K562 (cell line): ENCODE measurements around the gene NDUFA5. TPM values are rescaled to one million over a fixed set of nuclear protein-coding genes. Genes with fewer than 3 reads are reported as not detected.
A peak's percentile ranks its signal among the peaks of the same experiment; 100 is the strongest.

Experiments
- ADNP ChIP-seq: fragments of 200-800 bp; sonication (Bioruptor generic); IDR thresholded peaks from 2 replicates; pipeline ENCODE4 v1.6.1; 2016; ENCODE audit warnings: missing genetic modification characterization, missing compliant biosample characterization
- DMBX1 ChIP-seq: fragments of 250-450 bp; sonication (Bioruptor Pico); IDR thresholded peaks from 2 replicates; pipeline ENCODE4 v1.8.0; 2022; ENCODE audit warnings: inconsistent platforms, mild to moderate bottlenecking, moderate library complexity, borderline replicate concordance
- HDAC3 ChIP-seq: fragments of 450-650 bp; IDR thresholded peaks from 2 replicates; pipeline ENCODE4 v1.6.1; 2018; ENCODE audit warnings: borderline replicate concordance, mild to moderate bottlenecking, moderate library complexity; ENCODE audit not compliant: partially characterized antibody
- PHF21A ChIP-seq: fragments of 450-650 bp; IDR thresholded peaks from 2 replicates; pipeline ENCODE4 v1.6.1; 2017; ENCODE audit warnings: low read depth, borderline replicate concordance
- POLR3G ChIP-seq: IDR thresholded peaks from 2 replicates; pipeline ENCODE4 v1.6.1; 2011; ENCODE audit not compliant: insufficient read length, insufficient replicate concordance; ENCODE audit errors: extremely low read depth
- PRPF4 ChIP-seq: fragments of 200-400 bp; formaldehyde crosslinking; IDR thresholded peaks from one replicate; pipeline ENCODE4 v1.6.1; 2017; ENCODE audit warnings: low read length, low read depth, mild to moderate bottlenecking; ENCODE audit not compliant: insufficient read depth, poor library complexity, severe bottlenecking
- PYGO2 ChIP-seq: fragments of 450-650 bp; IDR thresholded peaks from 2 replicates; pipeline ENCODE4 v1.6.1; 2016; ENCODE audit warnings: mild to moderate bottlenecking, missing genetic modification characterization, moderate library complexity, missing compliant biosample characterization
- SMARCB1 ChIP-seq: IDR thresholded peaks from 2 replicates; pipeline ENCODE4 v1.6.1; 2011; ENCODE audit warnings: improper control_type of control experiment, low read depth; ENCODE audit not compliant: insufficient read length
- SNIP1 ChIP-seq: fragments of 450-650 bp; IDR thresholded peaks from 2 replicates; pipeline ENCODE4 v1.7.1; 2017; ENCODE audit warnings: low read depth, mild to moderate bottlenecking
- SPI1 ChIP-seq: IDR thresholded peaks from 2 replicates; pipeline ENCODE4 v1.6.1; 2011; ENCODE audit warnings: low read depth, low read length, control low read depth, borderline replicate concordance
- SRF ChIP-seq, 2 experiments: fragments of 250-450, 450-650 bp in 1 of 2; sonication (Bioruptor Pico) in 1 of 2; sonication (generic) in 1 of 2; formaldehyde crosslinking; IDR thresholded peaks; 2 replicates each; pipeline versions ENCODE4 v1.5.0 to v1.5.1; 2020 to 2022; ENCODE audit warnings: mild to moderate bottlenecking in 1 of 2, missing genetic modification reagents in 1 of 2
- ZBED1 ChIP-seq: IDR thresholded peaks from 2 replicates; pipeline ENCODE4 v1.6.1; 2014
- ZNF24 ChIP-seq: fragments of 450-650 bp; IDR thresholded peaks from 2 replicates; pipeline ENCODE4 v1.6.1; 2016
- ZNF668 ChIP-seq: fragments of 250-450 bp; sonication (Bioruptor Pico); IDR thresholded peaks from 2 replicates; pipeline ENCODE4 v1.8.0; 2022; ENCODE audit warnings: mild to moderate bottlenecking, inconsistent platforms
- polyA plus RNA-seq, 8 experiments: library from polyadenylated mRNA; depleted of rRNA in 4 of 8; stranded (reverse) in 5 of 8; unstranded in 3 of 8; fragments of >200 nt; fragmentation: Nextera tagmentation in 2 of 8; fragmentation: Illumina TruSeq in 1 of 8; extraction: Ambion mirVana in 2 of 8; extraction: Trizol in 1 of 8; gene quantifications; 2 replicates each; pipeline versions ENCODE4 v1.2.1 to v1.2.3, GENCODE V29; 2011 to 2014; ENCODE audit warnings: inconsistent platforms in 1 of 8, missing spikeins in 1 of 8
- total RNA-seq, 7 experiments: library from RNA; depleted of rRNA in 6 of 7; stranded (reverse); fragments of >200 nt in 6 of 7; fragmentation: Illumina TruSeq in 2 of 7; extraction: Trizol in 2 of 7; gene quantifications; 2 replicates each; pipeline versions ENCODE4 v1.2.1 to v1.2.3, GENCODE V29; 2011 to 2021; ENCODE audit warnings: low replicate concordance in 1 of 7
- TF ChIP-seq, protein P1 (sequence below): IDR thresholded peaks from 2 replicates; pipeline ENCODE4 v1.6.1; 2011; ENCODE audit warnings: borderline replicate concordance, low read depth, mild to moderate bottlenecking, moderate library complexity, low read length; ENCODE audit not compliant: insufficient read depth, poor library complexity, severe bottlenecking
- TF ChIP-seq, protein P2 (sequence below): fragments of 250-450 bp; sonication (Bioruptor Pico); IDR thresholded peaks from 2 replicates; pipeline ENCODE4 v1.4.0; 2020
- TF ChIP-seq, protein P3 (sequence below), 2 experiments: fragments of 450-650 bp; IDR thresholded peaks; 2 replicates each; pipeline ENCODE4 v1.6.1; 2018; ENCODE audit warnings: mild to moderate bottlenecking in 2 of 2, low read depth in 1 of 2; ENCODE audit not compliant: partially characterized antibody in 2 of 2

The NDUFA5 gene
- total and polyA plus RNA-seq, 9 of the 15 experiments (the other 6 are each of a cell fraction or from before 2014, with no cell fraction given) = 155 to 677 (median 269) TPM

DNA sequence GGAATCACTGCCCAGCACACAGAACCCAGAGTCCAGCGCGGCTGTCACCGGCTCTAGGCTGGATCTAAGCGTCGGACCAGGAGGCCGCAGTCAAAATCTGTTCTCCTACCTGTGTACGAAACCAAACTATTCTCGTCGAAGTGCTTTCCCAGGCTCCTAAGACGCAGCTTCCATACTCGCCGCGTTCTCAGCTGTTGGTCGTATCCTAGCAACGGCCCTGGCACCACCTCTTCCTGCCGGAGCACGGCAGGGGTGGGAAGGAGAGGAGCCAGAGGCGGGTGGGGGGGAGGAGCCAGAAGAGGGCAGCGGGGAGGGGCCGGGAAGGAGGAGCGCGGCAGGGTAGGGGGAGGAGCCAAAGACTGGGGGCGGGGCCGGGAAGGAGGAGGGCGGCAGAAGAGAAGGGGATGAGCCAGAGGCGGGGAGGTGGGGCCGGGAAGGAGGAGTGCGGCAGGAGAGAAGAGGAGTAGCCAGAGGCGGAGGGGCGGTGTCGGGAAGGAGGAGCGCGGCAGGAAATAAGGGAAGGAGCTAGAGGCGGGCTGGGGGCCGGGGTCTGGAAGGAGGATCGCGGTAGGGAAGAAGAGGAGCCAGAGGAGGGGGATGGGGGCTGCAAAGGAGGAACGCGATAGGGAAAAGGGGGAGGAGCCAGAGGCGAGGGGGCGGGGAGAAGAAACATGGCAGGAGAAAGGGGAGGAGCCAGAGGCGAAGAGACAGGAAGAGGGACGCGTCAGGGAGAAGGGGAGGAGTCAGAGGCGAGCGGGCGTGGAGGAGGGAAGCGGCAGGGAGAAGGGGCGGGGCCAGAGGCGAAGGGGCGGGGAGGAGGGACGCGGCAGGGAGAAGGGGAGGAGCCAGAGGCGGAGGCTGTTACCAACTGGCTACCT is 23.0 kb downstream of the NDUFA5 start, which contains the start of gene IQUB (continued):
- TF ChIP-seq, protein P1, sequence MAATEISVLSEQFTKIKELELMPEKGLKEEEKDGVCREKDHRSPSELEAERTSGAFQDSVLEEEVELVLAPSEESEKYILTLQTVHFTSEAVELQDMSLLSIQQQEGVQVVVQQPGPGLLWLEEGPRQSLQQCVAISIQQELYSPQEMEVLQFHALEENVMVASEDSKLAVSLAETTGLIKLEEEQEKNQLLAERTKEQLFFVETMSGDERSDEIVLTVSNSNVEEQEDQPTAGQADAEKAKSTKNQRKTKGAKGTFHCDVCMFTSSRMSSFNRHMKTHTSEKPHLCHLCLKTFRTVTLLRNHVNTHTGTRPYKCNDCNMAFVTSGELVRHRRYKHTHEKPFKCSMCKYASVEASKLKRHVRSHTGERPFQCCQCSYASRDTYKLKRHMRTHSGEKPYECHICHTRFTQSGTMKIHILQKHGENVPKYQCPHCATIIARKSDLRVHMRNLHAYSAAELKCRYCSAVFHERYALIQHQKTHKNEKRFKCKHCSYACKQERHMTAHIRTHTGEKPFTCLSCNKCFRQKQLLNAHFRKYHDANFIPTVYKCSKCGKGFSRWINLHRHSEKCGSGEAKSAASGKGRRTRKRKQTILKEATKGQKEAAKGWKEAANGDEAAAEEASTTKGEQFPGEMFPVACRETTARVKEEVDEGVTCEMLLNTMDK = no peak
- TF ChIP-seq SPI1 (no peak), SRF (CRISPR knock-in tag; IDR thresholded peaks at IDR 0.05) (no peak), SNIP1 (0 out of 2 replicates have a peak, but pooled peaks have one; percentile 54), ZBED1 (no peak; the same call in 1 of the 2 replicates), SMARCB1 (no peak), ZNF668 (no peak), DMBX1 (CRISPR knock-in tag) (no peak), PRPF4 (no peak), POLR3G (no peak), PHF21A (no peak), PYGO2 (tag) (no peak), HDAC3 (no peak), ZNF24 (no peak), ADNP (tag) (no peak)
- TF ChIP-seq, protein P2, sequence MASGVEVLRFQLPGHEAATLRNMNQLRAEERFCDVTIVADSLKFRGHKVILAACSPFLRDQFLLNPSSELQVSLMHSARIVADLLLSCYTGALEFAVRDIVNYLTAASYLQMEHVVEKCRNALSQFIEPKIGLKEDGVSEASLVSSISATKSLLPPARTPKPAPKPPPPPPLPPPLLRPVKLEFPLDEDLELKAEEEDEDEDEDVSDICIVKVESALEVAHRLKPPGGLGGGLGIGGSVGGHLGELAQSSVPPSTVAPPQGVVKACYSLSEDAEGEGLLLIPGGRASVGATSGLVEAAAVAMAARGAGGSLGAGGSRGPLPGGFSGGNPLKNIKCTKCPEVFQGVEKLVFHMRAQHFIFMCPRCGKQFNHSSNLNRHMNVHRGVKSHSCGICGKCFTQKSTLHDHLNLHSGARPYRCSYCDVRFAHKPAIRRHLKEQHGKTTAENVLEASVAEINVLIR (CRISPR knock-in tag) = no peak
- TF ChIP-seq, protein P3, sequence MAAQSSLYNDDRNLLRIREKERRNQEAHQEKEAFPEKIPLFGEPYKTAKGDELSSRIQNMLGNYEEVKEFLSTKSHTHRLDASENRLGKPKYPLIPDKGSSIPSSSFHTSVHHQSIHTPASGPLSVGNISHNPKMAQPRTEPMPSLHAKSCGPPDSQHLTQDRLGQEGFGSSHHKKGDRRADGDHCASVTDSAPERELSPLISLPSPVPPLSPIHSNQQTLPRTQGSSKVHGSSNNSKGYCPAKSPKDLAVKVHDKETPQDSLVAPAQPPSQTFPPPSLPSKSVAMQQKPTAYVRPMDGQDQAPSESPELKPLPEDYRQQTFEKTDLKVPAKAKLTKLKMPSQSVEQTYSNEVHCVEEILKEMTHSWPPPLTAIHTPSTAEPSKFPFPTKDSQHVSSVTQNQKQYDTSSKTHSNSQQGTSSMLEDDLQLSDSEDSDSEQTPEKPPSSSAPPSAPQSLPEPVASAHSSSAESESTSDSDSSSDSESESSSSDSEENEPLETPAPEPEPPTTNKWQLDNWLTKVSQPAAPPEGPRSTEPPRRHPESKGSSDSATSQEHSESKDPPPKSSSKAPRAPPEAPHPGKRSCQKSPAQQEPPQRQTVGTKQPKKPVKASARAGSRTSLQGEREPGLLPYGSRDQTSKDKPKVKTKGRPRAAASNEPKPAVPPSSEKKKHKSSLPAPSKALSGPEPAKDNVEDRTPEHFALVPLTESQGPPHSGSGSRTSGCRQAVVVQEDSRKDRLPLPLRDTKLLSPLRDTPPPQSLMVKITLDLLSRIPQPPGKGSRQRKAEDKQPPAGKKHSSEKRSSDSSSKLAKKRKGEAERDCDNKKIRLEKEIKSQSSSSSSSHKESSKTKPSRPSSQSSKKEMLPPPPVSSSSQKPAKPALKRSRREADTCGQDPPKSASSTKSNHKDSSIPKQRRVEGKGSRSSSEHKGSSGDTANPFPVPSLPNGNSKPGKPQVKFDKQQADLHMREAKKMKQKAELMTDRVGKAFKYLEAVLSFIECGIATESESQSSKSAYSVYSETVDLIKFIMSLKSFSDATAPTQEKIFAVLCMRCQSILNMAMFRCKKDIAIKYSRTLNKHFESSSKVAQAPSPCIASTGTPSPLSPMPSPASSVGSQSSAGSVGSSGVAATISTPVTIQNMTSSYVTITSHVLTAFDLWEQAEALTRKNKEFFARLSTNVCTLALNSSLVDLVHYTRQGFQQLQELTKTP (IDR thresholded peaks at IDR 0.05; ENCODE audit: low read depth in 1 of 2, partially characterized antibody in 2 of 2) = peak in 1 of 2 experiments; percentile 66
